Neural crest cell (in vitro differentiated cells): ENCODE data around the gene GVQW3. TPM values are rescaled to one million over a fixed set of nuclear protein-coding genes. Genes with fewer than 3 reads are reported as not detected.
A peak's percentile ranks its signal among the peaks of the same experiment; 100 is the strongest.

Experiments
- DNase-seq: peaks from one replicate; pipeline ENCODE4 v3.0.0; 2021; ENCODE audit warnings: low read depth, mixed read lengths, low spot score
- H3K27ac Mint-ChIP-seq: one replicate; pipeline ENCODE4 v1.8.0; 2021; ENCODE audit warnings: mild to moderate bottlenecking, mixed read lengths; ENCODE audit not compliant: unreplicated experiment
- H3K27me3 Mint-ChIP-seq: 2 replicates; pipeline ENCODE4 v1.8.0; 2021; ENCODE audit warnings: low read depth, mild to moderate bottlenecking, mixed read lengths
- H3K36me3 Mint-ChIP-seq: 2 replicates; pipeline ENCODE4 v1.8.0; 2021; ENCODE audit warnings: low read depth, mild to moderate bottlenecking, mixed read lengths
- H3K4me1 Mint-ChIP-seq: 2 replicates; pipeline ENCODE4 v1.8.0; 2021; ENCODE audit warnings: mixed read lengths
- H3K4me3 Mint-ChIP-seq: one replicate; pipeline ENCODE4 v1.8.0; 2021; ENCODE audit warnings: mild to moderate bottlenecking, mixed read lengths
- H3K9me3 Mint-ChIP-seq: 2 replicates; pipeline ENCODE4 v1.8.0; 2021; ENCODE audit warnings: mixed read lengths
- total RNA-seq: library from RNA; stranded (reverse); gene quantifications from 2 replicates; pipeline ENCODE4 v1.2.1, GENCODE V29; 2021
- TF ChIP-seq, protein P1 (sequence below): fragments of 200-600 bp; sonication (generic); conservative IDR thresholded peaks from 2 replicates; pipeline ENCODE4 v1.5.0; 2021; ENCODE audit warnings: antibody characterized with exemption, mild to moderate bottlenecking

GVQW3 gene
- total RNA-seq, 1 donor from 2014 or later = 13.8 TPM

GRCh38 chr11:76337923-76338322 lies 43.2 kb upstream of the GVQW3 start:
- no peak overlapping the region for H3K4me3 Mint-ChIP-seq
- H3K27me3 Mint-ChIP-seq = no peaks in the 10 kb centered on the region

GRCh38 chr11:76339221-76339620 lies 41.9 kb upstream of the GVQW3 start:
- H3K27me3 Mint-ChIP-seq = no peaks in the 10 kb centered on the region
- peaks cover 12% of the 10 kb centered on the region for H3K9me3 Mint-ChIP-seq
- H3K4me3 Mint-ChIP-seq = no peak overlapping the region
- no peak for DNase-seq
- TF ChIP-seq, protein P1, sequence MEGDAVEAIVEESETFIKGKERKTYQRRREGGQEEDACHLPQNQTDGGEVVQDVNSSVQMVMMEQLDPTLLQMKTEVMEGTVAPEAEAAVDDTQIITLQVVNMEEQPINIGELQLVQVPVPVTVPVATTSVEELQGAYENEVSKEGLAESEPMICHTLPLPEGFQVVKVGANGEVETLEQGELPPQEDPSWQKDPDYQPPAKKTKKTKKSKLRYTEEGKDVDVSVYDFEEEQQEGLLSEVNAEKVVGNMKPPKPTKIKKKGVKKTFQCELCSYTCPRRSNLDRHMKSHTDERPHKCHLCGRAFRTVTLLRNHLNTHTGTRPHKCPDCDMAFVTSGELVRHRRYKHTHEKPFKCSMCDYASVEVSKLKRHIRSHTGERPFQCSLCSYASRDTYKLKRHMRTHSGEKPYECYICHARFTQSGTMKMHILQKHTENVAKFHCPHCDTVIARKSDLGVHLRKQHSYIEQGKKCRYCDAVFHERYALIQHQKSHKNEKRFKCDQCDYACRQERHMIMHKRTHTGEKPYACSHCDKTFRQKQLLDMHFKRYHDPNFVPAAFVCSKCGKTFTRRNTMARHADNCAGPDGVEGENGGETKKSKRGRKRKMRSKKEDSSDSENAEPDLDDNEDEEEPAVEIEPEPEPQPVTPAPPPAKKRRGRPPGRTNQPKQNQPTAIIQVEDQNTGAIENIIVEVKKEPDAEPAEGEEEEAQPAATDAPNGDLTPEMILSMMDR = no peak
- H3K36me3 Mint-ChIP-seq = peaks cover 14% of the 10 kb centered on the region
- H3K27ac Mint-ChIP-seq = no peak overlapping the region
- H3K4me1 Mint-ChIP-seq = no peaks in the 10 kb centered on the region

More at GRCh38 chr11:76337923-76338322, 43.2 kb upstream of the GVQW3 start:
- no peak for DNase-seq
- Mint-ChIP-seq H3K9me3 (peaks cover 18% of the 10 kb centered on the region), H3K27ac (no peak overlapping the region), H3K36me3 (peaks cover 19% of the 10 kb centered on the region), H3K4me1 (no peaks in the 10 kb centered on the region)
- TF ChIP-seq, protein P1 = no peak

DNA sequence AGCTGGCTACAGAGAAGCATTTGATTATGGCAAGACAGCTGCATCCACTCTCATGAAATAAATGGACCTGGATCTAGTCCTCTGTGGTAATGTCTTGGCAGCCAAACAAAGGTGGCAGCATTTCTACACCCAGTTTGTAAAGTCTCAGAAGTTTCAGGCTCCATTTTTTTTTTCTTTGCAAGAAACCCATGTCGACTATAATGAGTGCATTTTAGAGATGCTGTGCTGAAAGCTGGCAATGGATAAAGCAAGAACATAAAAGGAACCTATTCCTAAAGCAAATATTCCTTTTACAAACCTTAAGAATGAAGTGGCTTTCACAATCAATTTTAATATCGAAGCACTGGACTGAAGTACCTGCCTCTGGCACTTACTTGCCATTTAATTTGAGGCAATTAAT lies 33.7 kb upstream of the GVQW3 start:
- DNase-seq = no peak
- H3K36me3 Mint-ChIP-seq = peaks cover 17% of the 10 kb centered on the region
- TF ChIP-seq, protein P1 = no peak
- H3K27ac Mint-ChIP-seq = no peak overlapping the region
- no peaks in the 10 kb centered on the region for H3K9me3 Mint-ChIP-seq
- no peak overlapping the region for H3K4me3 Mint-ChIP-seq
- H3K4me1 Mint-ChIP-seq = no peaks in the 10 kb centered on the region
- no peaks in the 10 kb centered on the region for H3K27me3 Mint-ChIP-seq

DNA sequence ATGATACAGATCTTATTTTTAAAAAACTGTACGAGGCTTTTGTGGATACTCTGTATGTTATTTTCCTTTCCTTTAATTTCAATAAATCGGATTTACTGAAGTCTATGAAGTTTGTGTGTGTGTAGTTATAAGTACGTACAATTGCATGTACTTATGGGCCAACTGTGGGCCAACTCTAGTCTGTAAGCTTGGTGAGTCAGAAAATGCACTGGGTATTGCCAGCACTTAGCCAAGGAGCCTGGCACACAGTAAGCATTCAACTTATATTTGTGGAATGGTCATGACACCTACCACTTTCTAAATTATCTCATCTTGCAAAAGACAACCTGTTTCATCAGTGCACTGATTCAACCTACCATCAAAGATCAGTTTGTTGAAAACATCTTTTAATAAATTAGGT lies 32.8 kb upstream of the GVQW3 start:
- peak overlapping the region; percentile 32 for H3K27ac Mint-ChIP-seq
- no peaks in the 10 kb centered on the region for H3K27me3 Mint-ChIP-seq

DNA sequence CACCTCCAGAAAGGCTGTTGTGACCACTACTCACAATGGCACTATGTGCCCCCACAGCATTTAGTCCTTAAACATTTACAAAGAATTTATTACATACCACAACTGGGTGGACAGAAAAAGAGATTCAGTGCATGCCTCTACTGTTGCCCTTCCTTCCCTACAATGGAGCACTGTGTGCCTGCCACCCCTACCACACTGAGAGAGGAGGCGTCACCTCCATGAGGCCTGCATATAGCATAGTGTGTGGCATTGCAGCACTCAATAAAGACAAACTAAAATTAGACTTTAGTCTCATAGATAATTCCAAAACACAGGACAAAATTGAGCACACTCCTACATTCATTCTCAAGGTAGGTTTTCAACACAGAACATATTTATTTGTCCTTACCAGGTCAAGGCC lies 26.0 kb upstream of the GVQW3 start:
- Mint-ChIP-seq H3K9me3 (peaks cover 4% of the 10 kb centered on the region), H3K36me3 (peaks cover 46% of the 10 kb centered on the region), H3K27me3 (no peaks in the 10 kb centered on the region)

More for the DNA sequence above, 32.8 kb upstream of the GVQW3 start:
- no peaks in the 10 kb centered on the region for H3K9me3 Mint-ChIP-seq
- H3K4me3 Mint-ChIP-seq = no peak overlapping the region
- no peak for DNase-seq
- H3K36me3 Mint-ChIP-seq = peaks cover 25% of the 10 kb centered on the region
- H3K4me1 Mint-ChIP-seq = no peaks in the 10 kb centered on the region
- TF ChIP-seq, protein P1 = no peak

More for the DNA sequence above, 26.0 kb upstream of the GVQW3 start:
- no peak overlapping the region for H3K4me3 Mint-ChIP-seq
- no peak overlapping the region for H3K27ac Mint-ChIP-seq
- TF ChIP-seq, protein P1 = no peak
- no peak for DNase-seq
- H3K4me1 Mint-ChIP-seq = no peaks in the 10 kb centered on the region
